HEK293T (cell line): Measurements from ENCODE around the gene CLIC4.

Experiments
- CTCF ChIA-PET: fragments of 350-600 bp; formaldehyde crosslinking; extraction: SDS; loops from one replicate; lab custom pipeline; 2021; ENCODE audit warnings: antibody characterized with exemption, inconsistent platforms; lab: Yijun Ruan, JAX
- POLR2A ChIA-PET: fragments of 350-600 bp; formaldehyde crosslinking; extraction: SDS; loops from one replicate; lab custom pipeline; 2020; ENCODE audit warnings: antibody characterized with exemption, inconsistent platforms; lab: Yijun Ruan, JAX
- DNase-seq: peaks from one replicate; pipeline ENCODE4 v3.0.0; 2012; ENCODE audit warnings: mixed read lengths; ENCODE audit errors: extremely low spot score
- ARNT ChIP-seq: fragments of 450-650 bp; IDR thresholded peaks from 2 replicates; pipeline ENCODE4 v1.6.1; 2017; ENCODE audit warnings: mild to moderate bottlenecking
- BHLHE40 ChIP-seq: fragments of 450-650 bp; IDR thresholded peaks from 2 replicates; pipeline ENCODE4 v1.6.1; 2016; ENCODE audit warnings: mild to moderate bottlenecking, moderate library complexity, borderline replicate concordance
- CTBP1 ChIP-seq: fragments of 450-650 bp; IDR thresholded peaks from 2 replicates; pipeline ENCODE4 v1.6.1; 2016; ENCODE audit warnings: borderline replicate concordance
- ELF4 ChIP-seq: fragments of 450-650 bp; IDR thresholded peaks from 2 replicates; pipeline ENCODE4 v1.6.1; 2017; ENCODE audit warnings: antibody characterized with exemption
- FOXA1 ChIP-seq: fragments of 450-650 bp; IDR thresholded peaks from 2 replicates; pipeline ENCODE4 v1.6.1; 2016; ENCODE audit warnings: mild to moderate bottlenecking
- FOXK2 ChIP-seq: fragments of 450-650 bp; IDR thresholded peaks from 2 replicates; pipeline ENCODE4 v1.6.1; 2016; ENCODE audit warnings: mild to moderate bottlenecking
- FOXM1 ChIP-seq: fragments of 450-650 bp; IDR thresholded peaks from 2 replicates; pipeline ENCODE4 v1.6.1; 2017; ENCODE audit warnings: mild to moderate bottlenecking, borderline replicate concordance
- HDGF ChIP-seq: fragments of 450-650 bp; IDR thresholded peaks from 2 replicates; pipeline ENCODE4 v1.6.1; 2017; ENCODE audit warnings: antibody characterized with exemption, borderline replicate concordance
- L3MBTL2 ChIP-seq: fragments of 450-650 bp; conservative IDR thresholded peaks from 2 replicates; pipeline ENCODE4 v1.6.1; 2016; ENCODE audit warnings: mild to moderate bottlenecking
- LEF1 ChIP-seq: fragments of 450-650 bp; IDR thresholded peaks from 2 replicates; pipeline ENCODE4 v1.6.1; 2017; ENCODE audit warnings: mild to moderate bottlenecking, borderline replicate concordance
- NFRKB ChIP-seq: fragments of 450-650 bp; IDR thresholded peaks from 2 replicates; pipeline ENCODE4 v1.6.1; 2016; ENCODE audit warnings: mild to moderate bottlenecking, moderate library complexity
- PKNOX1 ChIP-seq: fragments of 450-650 bp; IDR thresholded peaks from 2 replicates; pipeline ENCODE4 v1.6.1; 2016
- SP1 ChIP-seq: fragments of 450-650 bp; IDR thresholded peaks from 2 replicates; pipeline ENCODE4 v1.6.1; 2017
- SUZ12 ChIP-seq: fragments of 450-650 bp; IDR thresholded peaks from 2 replicates; pipeline ENCODE4 v1.6.1; 2016; ENCODE audit warnings: mild to moderate bottlenecking
- TARDBP ChIP-seq: fragments of 450-650 bp; IDR thresholded peaks from 2 replicates; pipeline ENCODE4 v1.6.1; 2016
- ZNF384 ChIP-seq: fragments of 450-650 bp; IDR thresholded peaks from 2 replicates; pipeline ENCODE4 v1.6.1; 2016

CLIC4 gene

GRCh38 chr1:24735156-24735508 lies 10.1 kb upstream of the CLIC4 start:
- POLR2A ChIA-PET, result interaction anchor here (1.3 to 2.0 kb wide), 2 partner anchors 10 kb away, joined by 8 to 15 read pairs; partner anchors contain the start of gene CLIC4
- no peak for TF ChIP-seq NFRKB
- no peak for TF ChIP-seq SP1
- TF ChIP-seq LEF1, result no peak
- TF ChIP-seq FOXA1, result no peak
- no peak for TF ChIP-seq TARDBP
- DNase-seq, result no peak
- CTCF ChIA-PET, result no interaction called here

- POLR2A ChIA-PET, result interaction anchor here (1.3 to 2.0 kb wide), 3 partner anchors 9 to 30 kb away, joined by 5 to 15 read pairs (median 8); partner anchors contain the start of gene CLIC4
- TF ChIP-seq CTBP1 (no peak), L3MBTL2 (0 out of 2 replicates have a peak, but pooled peaks have one; percentile 27)
- CTCF ChIA-PET, result no interaction called here
- peak; percentile 34 for DNase-seq
Observed at GRCh38 chr1:24735509-24736375, 9.5 kb upstream of the CLIC4 start.

- ChIA-PET CTCF (no interaction called here), POLR2A (no interaction called here)
- TF ChIP-seq PKNOX1, result 0 out of 2 replicates have a peak, but pooled peaks have one; percentile 31
- TF ChIP-seq ARNT, result no peak
- no peak for TF ChIP-seq TARDBP
- no peak for DNase-seq
Observed at GRCh38 chr1:24737368-24738117, 7.7 kb upstream of the CLIC4 start.

GRCh38 chr1:24739241-24739640 lies 6.0 kb upstream of the CLIC4 start:
- DNase-seq, result no peak
- no peak for TF ChIP-seq NFRKB
- no peak for TF ChIP-seq FOXK2
- TF ChIP-seq ELF4, result no peak
- TF ChIP-seq ARNT, result no peak
- TF ChIP-seq LEF1, result no peak
- TF ChIP-seq SP1, result no peak
- no peak for TF ChIP-seq PKNOX1
- CTCF ChIA-PET, result interaction anchor here (0.7 to 1.8 kb wide), 2 partner anchors 50 to 92 kb away, joined by 3 to 7 read pairs; no protein-coding TSS in a partner anchor
- POLR2A ChIA-PET, result no interaction called here

GRCh38 chr1:24742090-24742938 lies 2.9 kb upstream of the CLIC4 start:
- no peak for DNase-seq
- ChIA-PET CTCF (interaction anchor here (0.8 kb wide), 1 partner anchor 200 kb away, joined by 3 read pairs; no protein-coding TSS in a partner anchor), POLR2A (no interaction called here)
- no peak for TF ChIP-seq FOXA1
- TF ChIP-seq SP1, result no peak
- no peak for TF ChIP-seq PKNOX1
- TF ChIP-seq LEF1, result no peak
- TF ChIP-seq ARNT, result no peak
- TF ChIP-seq FOXK2, result no peak
- no peak for TF ChIP-seq ELF4
- TF ChIP-seq ZNF384, result no peak
- TF ChIP-seq TARDBP, result no peak
- TF ChIP-seq SUZ12, result no peak
- TF ChIP-seq FOXM1, result no peak
- TF ChIP-seq BHLHE40, result no peak
- TF ChIP-seq NFRKB, result no peak
- TF ChIP-seq CTBP1, result no peak
- TF ChIP-seq L3MBTL2, result no peak
- TF ChIP-seq HDGF, result no peak
